ENCODE measurements around the gene TRAF6. TPM values are rescaled to one million over a fixed set of nuclear protein-coding genes. Genes with fewer than 3 reads are reported as not detected.

Gene TRAF6
- total and polyA plus RNA-seq, 4 donors: 2.4 to 7.8 (median 5.3) TPM

DNA sequence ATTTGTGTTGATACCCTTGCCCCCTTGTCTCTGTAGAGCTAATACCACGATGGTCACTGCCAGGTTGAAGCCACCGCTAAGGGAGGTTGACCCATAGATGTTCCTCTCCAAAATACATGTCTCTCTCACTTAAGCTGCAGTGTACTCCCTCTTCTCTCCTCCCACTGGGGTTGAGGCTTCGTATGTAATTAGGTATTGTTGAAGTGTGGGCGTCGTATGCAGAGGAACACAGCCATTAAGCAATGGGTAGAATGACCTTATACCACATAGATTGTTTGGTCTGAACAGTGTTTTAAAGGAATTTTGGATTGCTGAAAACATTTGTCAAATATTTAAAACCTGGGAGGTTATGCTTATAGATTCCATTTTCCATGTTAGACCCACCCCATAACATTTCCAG, 71.9 kb downstream of the TRAF6 start:
- no peak overlapping the region for H3K9ac ChIP-seq (ENCODE audit: low read depth in 1 of 2, low read length in 2 of 2)
- WGBS: 96% methylated on average over 5 of the region's 5 CpGs
- DNase-seq (ENCODE audit: low spot score): no peak
- no peaks in the 10 kb centered on the region for H3K4me1 ChIP-seq (ENCODE audit: control insufficient read depth in 4 of 4, insufficient read depth in 4 of 4, low read length in 3 of 4)
- no peak overlapping the region for H3K27ac ChIP-seq (ENCODE audit: low read depth in 1 of 2, low read length in 2 of 2)
- no peak overlapping the region for H3K4me3 ChIP-seq (ENCODE audit: low read depth in 1 of 3, low read length in 3 of 3)
- H3K9me3 ChIP-seq (ENCODE audit: control insufficient read depth in 4 of 4, low read length in 3 of 4): no peaks in the 10 kb centered on the region
- H3K36me3 ChIP-seq (ENCODE audit: control insufficient read depth in 4 of 4, insufficient read depth in 3 of 4, low read depth in 1 of 4, low read length in 3 of 4): no peaks in the 10 kb centered on the region
- TF ChIP-seq RXRA (IDR thresholded peaks at IDR 0.05): no peak
- TF ChIP-seq SP1 (IDR thresholded peaks at IDR 0.05): no peak
- TF ChIP-seq FOXA1 (IDR thresholded peaks at IDR 0.05): no peak
- TF ChIP-seq HNF4A (conservative IDR thresholded peaks at IDR 0.05): no peak
- TF ChIP-seq, protein P1, sequence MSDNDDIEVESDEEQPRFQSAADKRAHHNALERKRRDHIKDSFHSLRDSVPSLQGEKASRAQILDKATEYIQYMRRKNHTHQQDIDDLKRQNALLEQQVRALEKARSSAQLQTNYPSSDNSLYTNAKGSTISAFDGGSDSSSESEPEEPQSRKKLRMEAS (IDR thresholded peaks at IDR 0.05): no peak
- no peak for TF ChIP-seq EGR1 (IDR thresholded peaks at IDR 0.05; ENCODE audit: low read depth in 2 of 2)
- TF ChIP-seq, protein P2, sequence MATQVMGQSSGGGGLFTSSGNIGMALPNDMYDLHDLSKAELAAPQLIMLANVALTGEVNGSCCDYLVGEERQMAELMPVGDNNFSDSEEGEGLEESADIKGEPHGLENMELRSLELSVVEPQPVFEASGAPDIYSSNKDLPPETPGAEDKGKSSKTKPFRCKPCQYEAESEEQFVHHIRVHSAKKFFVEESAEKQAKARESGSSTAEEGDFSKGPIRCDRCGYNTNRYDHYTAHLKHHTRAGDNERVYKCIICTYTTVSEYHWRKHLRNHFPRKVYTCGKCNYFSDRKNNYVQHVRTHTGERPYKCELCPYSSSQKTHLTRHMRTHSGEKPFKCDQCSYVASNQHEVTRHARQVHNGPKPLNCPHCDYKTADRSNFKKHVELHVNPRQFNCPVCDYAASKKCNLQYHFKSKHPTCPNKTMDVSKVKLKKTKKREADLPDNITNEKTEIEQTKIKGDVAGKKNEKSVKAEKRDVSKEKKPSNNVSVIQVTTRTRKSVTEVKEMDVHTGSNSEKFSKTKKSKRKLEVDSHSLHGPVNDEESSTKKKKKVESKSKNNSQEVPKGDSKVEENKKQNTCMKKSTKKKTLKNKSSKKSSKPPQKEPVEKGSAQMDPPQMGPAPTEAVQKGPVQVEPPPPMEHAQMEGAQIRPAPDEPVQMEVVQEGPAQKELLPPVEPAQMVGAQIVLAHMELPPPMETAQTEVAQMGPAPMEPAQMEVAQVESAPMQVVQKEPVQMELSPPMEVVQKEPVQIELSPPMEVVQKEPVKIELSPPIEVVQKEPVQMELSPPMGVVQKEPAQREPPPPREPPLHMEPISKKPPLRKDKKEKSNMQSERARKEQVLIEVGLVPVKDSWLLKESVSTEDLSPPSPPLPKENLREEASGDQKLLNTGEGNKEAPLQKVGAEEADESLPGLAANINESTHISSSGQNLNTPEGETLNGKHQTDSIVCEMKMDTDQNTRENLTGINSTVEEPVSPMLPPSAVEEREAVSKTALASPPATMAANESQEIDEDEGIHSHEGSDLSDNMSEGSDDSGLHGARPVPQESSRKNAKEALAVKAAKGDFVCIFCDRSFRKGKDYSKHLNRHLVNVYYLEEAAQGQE (IDR thresholded peaks at IDR 0.05): no peak
- no peaks in the 10 kb centered on the region for H3K27me3 ChIP-seq (ENCODE audit: control insufficient read depth in 4 of 4, insufficient read depth in 4 of 4, low read length in 3 of 4)

DNA sequence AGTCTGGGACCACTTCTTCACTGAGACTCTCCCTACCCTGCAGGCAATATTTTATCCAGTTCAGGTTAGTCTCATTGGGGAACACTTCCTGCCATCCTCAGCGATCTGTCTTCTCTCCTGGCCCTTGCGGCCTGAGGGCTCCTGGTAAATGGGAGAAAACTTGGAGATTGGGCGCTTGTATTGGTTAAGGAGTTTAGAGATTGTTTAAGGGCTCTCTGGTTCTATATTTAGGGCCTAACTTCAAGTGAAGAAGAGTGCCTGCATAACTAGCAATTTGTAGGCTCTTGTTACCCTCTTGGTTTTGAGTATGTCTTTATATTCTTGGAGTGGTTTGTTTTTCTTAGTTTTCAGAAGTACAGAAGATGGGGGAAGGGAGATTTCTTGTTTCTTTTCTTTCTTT, 72.7 kb downstream of the TRAF6 start:
- DNase-seq (ENCODE audit: low spot score): no peak
- Histone ChIP-seq H3K9me3 (ENCODE audit: control insufficient read depth in 4 of 4, low read length in 3 of 4) (no peaks in the 10 kb centered on the region), H3K4me1 (ENCODE audit: control insufficient read depth in 4 of 4, insufficient read depth in 4 of 4, low read length in 3 of 4) (no peaks in the 10 kb centered on the region), H3K36me3 (ENCODE audit: control insufficient read depth in 4 of 4, insufficient read depth in 3 of 4, low read depth in 1 of 4, low read length in 3 of 4) (no peaks in the 10 kb centered on the region), H3K4me3 (ENCODE audit: low read depth in 1 of 3, low read length in 3 of 3) (no peak overlapping the region), H3K27me3 (ENCODE audit: control insufficient read depth in 4 of 4, insufficient read depth in 4 of 4, low read length in 3 of 4) (no peaks in the 10 kb centered on the region), H3K9ac (ENCODE audit: low read depth in 1 of 2, low read length in 2 of 2) (no peak overlapping the region), H3K27ac (ENCODE audit: low read depth in 1 of 2, low read length in 2 of 2) (no peak overlapping the region)
- 95% methylated on average over 3 of the region's 3 CpGs for WGBS
- TF ChIP-seq, protein P3, sequence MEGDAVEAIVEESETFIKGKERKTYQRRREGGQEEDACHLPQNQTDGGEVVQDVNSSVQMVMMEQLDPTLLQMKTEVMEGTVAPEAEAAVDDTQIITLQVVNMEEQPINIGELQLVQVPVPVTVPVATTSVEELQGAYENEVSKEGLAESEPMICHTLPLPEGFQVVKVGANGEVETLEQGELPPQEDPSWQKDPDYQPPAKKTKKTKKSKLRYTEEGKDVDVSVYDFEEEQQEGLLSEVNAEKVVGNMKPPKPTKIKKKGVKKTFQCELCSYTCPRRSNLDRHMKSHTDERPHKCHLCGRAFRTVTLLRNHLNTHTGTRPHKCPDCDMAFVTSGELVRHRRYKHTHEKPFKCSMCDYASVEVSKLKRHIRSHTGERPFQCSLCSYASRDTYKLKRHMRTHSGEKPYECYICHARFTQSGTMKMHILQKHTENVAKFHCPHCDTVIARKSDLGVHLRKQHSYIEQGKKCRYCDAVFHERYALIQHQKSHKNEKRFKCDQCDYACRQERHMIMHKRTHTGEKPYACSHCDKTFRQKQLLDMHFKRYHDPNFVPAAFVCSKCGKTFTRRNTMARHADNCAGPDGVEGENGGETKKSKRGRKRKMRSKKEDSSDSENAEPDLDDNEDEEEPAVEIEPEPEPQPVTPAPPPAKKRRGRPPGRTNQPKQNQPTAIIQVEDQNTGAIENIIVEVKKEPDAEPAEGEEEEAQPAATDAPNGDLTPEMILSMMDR (IDR thresholded peaks at IDR 0.05; ENCODE audit: low read depth, low read length, missing input control): no peak
- TF ChIP-seq, protein P2 (IDR thresholded peaks at IDR 0.05): no peak
- no peak for TF ChIP-seq JUND (IDR thresholded peaks at IDR 0.05)
- TF ChIP-seq HNF4G (IDR thresholded peaks at IDR 0.05): no peak
- TF ChIP-seq NR2F2 (IDR thresholded peaks at IDR 0.05): no peak
- TF ChIP-seq, protein P4, sequence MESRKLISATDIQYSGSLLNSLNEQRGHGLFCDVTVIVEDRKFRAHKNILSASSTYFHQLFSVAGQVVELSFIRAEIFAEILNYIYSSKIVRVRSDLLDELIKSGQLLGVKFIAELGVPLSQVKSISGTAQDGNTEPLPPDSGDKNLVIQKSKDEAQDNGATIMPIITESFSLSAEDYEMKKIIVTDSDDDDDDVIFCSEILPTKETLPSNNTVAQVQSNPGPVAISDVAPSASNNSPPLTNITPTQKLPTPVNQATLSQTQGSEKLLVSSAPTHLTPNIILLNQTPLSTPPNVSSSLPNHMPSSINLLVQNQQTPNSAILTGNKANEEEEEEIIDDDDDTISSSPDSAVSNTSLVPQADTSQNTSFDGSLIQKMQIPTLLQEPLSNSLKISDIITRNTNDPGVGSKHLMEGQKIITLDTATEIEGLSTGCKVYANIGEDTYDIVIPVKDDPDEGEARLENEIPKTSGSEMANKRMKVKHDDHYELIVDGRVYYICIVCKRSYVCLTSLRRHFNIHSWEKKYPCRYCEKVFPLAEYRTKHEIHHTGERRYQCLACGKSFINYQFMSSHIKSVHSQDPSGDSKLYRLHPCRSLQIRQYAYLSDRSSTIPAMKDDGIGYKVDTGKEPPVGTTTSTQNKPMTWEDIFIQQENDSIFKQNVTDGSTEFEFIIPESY (IDR thresholded peaks at IDR 0.05): no peak
- TF ChIP-seq HNF4A (conservative IDR thresholded peaks at IDR 0.05): no peak
- TF ChIP-seq, protein P1 (IDR thresholded peaks at IDR 0.05): no peak
- TF ChIP-seq FOXA1 (IDR thresholded peaks at IDR 0.05): no peak
- TF ChIP-seq SP1 (IDR thresholded peaks at IDR 0.05): no peak
- TF ChIP-seq FOXA2 (IDR thresholded peaks at IDR 0.05): no peak
- no peak for TF ChIP-seq YY1 (IDR thresholded peaks at IDR 0.05)
- TF ChIP-seq, protein P5, sequence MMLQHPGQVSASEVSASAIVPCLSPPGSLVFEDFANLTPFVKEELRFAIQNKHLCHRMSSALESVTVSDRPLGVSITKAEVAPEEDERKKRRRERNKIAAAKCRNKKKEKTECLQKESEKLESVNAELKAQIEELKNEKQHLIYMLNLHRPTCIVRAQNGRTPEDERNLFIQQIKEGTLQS (IDR thresholded peaks at IDR 0.05): no peak
- no peak for TF ChIP-seq RAD21 (IDR thresholded peaks at IDR 0.05)
- TF ChIP-seq RXRA (IDR thresholded peaks at IDR 0.05): no peak
- TF ChIP-seq TAF1 (conservative IDR thresholded peaks at IDR 0.05): no peak
